ENCODE data around the gene LRRC8B. TPM values are rescaled to one million over a fixed set of nuclear protein-coding genes. Genes with fewer than 3 reads are reported as not detected.
A peak's percentile ranks its signal among the peaks of the same experiment; 100 is the strongest.
"Not testable (repeated sequence)": the region's sequence is repeated elsewhere in the genome, so short reads cannot be mapped to it uniquely, and the experiment has no call there.

The LRRC8B gene
- total RNA-seq, 3 donors from 2014 or later: 71.5 to 81.9 (median 73.0) TPM

DNA sequence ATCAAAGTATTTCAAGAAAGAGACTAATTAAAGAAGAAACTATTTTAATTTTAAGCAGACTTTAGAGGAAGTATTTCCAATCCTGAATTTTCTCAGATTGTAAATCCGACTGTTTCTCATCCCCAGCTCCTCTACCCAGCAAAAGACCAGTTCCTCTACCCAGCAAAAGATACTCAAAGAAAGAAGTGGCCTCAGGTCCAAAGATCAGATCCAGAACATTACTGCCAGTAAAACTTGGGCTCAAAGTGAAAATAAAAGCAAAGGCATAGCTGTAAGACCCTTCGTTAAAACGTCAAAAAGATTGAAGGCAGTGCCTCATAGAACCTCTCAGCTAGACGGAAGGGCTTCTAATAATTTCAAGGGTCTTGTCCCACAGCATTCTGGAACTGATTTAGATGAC is 50.0 kb downstream of the LRRC8B start:
- no peaks in the 10 kb centered on the region for H3K27me3 Mint-ChIP-seq (ENCODE audit: low read depth)
- no peak for ATAC-seq
- no peak for DNase-seq
- H3K36me3 Mint-ChIP-seq (ENCODE audit: insufficient read depth): peaks cover 62% of the 10 kb centered on the region
- H3K4me1 Mint-ChIP-seq (ENCODE audit: low read depth): peaks cover 12% of the 10 kb centered on the region
- H3K4me3 Mint-ChIP-seq: no peak overlapping the region
- no peaks in the 10 kb centered on the region for H3K9me3 Mint-ChIP-seq

DNA sequence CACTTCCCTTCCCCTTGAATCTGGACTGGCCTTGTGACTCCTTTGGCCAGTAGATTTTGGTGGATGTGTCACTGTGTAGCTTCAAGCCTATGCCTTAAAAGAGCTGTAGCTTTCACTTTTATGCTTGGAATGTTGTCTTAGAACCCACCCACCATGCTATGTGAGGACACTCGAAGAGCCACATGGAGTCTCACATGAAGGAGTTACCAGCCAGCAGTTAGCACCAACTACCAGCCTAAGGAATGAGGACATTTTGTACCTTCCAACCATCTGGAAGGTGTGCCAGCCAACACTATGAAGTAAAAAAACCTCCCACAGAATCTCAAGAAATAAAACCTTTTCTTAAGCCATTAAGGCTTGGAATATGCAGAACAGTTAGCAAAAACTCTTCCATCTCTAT is 50.6 kb downstream of the LRRC8B start:
- H3K4me3 Mint-ChIP-seq: no peak overlapping the region
- peaks cover 62% of the 10 kb centered on the region for H3K36me3 Mint-ChIP-seq (ENCODE audit: insufficient read depth)
- DNase-seq (no peak), ATAC-seq (no peak)
- no peaks in the 10 kb centered on the region for H3K9me3 Mint-ChIP-seq
- H3K4me1 Mint-ChIP-seq (ENCODE audit: low read depth): peaks cover 12% of the 10 kb centered on the region
- H3K27me3 Mint-ChIP-seq (ENCODE audit: low read depth): no peaks in the 10 kb centered on the region

DNA sequence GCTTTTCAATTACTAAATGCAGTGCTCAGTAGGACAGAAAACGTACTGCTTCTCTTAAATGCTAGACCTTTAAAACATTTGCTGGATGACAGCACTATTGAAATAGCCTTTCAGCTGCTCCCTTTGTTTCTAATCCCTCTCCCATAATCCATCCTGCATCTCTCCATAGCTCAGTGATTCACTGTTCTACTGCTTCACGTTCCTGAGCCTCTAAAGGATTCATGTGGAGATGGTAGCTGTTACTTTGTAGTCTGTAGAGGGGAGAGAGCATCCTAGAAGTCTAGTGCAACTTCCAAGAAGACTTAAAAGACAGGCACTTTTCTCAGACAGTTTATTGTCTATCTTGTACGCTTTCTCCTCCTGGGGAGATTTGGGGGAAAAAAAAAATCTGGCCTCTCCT is 51.4 kb downstream of the LRRC8B start:
- peaks cover 14% of the 10 kb centered on the region for H3K4me1 Mint-ChIP-seq (ENCODE audit: low read depth)
- no peak overlapping the region for H3K4me3 Mint-ChIP-seq
- H3K36me3 Mint-ChIP-seq (ENCODE audit: insufficient read depth): peaks cover 64% of the 10 kb centered on the region
- no peak for ATAC-seq
- no peaks in the 10 kb centered on the region for H3K27me3 Mint-ChIP-seq (ENCODE audit: low read depth)
- H3K9me3 Mint-ChIP-seq: no peaks in the 10 kb centered on the region
- DNase-seq: no peak

GRCh38 chr1:89578151-89578550 is 53.5 kb downstream of the LRRC8B start:
- no peaks in the 10 kb centered on the region for H3K27me3 Mint-ChIP-seq (ENCODE audit: low read depth)
- H3K4me3 Mint-ChIP-seq: no peak overlapping the region
- H3K36me3 Mint-ChIP-seq (ENCODE audit: insufficient read depth): peaks cover 66% of the 10 kb centered on the region
- DNase-seq (no peak), ATAC-seq (no peak)
- H3K9me3 Mint-ChIP-seq: no peaks in the 10 kb centered on the region
- peaks cover 24% of the 10 kb centered on the region for H3K4me1 Mint-ChIP-seq (ENCODE audit: low read depth)

- ATAC-seq: no peak
- no peaks in the 10 kb centered on the region for H3K9me3 Mint-ChIP-seq
- peaks cover 25% of the 10 kb centered on the region for H3K4me1 Mint-ChIP-seq (ENCODE audit: low read depth)
- no peaks in the 10 kb centered on the region for H3K27me3 Mint-ChIP-seq (ENCODE audit: low read depth)
- DNase-seq: no peak
- no peak overlapping the region for H3K4me3 Mint-ChIP-seq
- peaks cover 68% of the 10 kb centered on the region for H3K36me3 Mint-ChIP-seq (ENCODE audit: insufficient read depth)
Observed at GRCh38 chr1:89578946-89579684, 54.5 kb downstream of the LRRC8B start.

DNA sequence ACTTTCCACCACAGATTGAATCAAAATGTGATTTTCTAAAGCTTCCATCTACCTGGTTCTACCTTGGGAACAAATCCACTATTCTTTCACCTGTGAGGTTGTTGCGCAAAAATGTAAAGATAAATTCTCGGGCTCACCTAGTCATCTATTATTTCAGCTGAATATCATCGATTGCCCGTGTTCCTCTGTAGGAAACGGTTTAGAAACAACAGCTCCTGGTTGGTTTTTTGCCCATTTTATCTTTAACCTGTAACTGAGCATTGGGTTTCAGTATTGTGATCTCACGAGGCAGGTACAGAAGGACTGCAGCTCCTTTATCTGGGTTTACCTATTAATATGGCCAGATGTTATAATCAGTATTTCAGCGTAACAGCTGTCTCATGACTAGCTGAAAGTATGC is 55.4 kb downstream of the LRRC8B start:
- H3K27me3 Mint-ChIP-seq (ENCODE audit: low read depth): no peaks in the 10 kb centered on the region
- H3K4me3 Mint-ChIP-seq: no peak overlapping the region
- peaks cover 71% of the 10 kb centered on the region for H3K36me3 Mint-ChIP-seq (ENCODE audit: insufficient read depth)
- H3K9me3 Mint-ChIP-seq: no peaks in the 10 kb centered on the region
- ATAC-seq (no peak), DNase-seq (no peak)
- H3K4me1 Mint-ChIP-seq (ENCODE audit: low read depth): peaks cover 29% of the 10 kb centered on the region

GRCh38 chr1:89581859-89582258 is 57.2 kb downstream of the LRRC8B start:
- DNase-seq (no peak), ATAC-seq (peak in 1 of 2 donors; percentile 43)
- Mint-ChIP-seq H3K36me3 (ENCODE audit: insufficient read depth) (peaks cover 71% of the 10 kb centered on the region), H3K27me3 (ENCODE audit: low read depth) (no peaks in the 10 kb centered on the region), H3K4me3 (no peak overlapping the region), H3K4me1 (ENCODE audit: low read depth) (peaks cover 32% of the 10 kb centered on the region), H3K9me3 (no peaks in the 10 kb centered on the region)

- peaks cover 33% of the 10 kb centered on the region for H3K4me1 Mint-ChIP-seq (ENCODE audit: low read depth)
- H3K9me3 Mint-ChIP-seq: no peaks in the 10 kb centered on the region
- peaks cover 72% of the 10 kb centered on the region for H3K36me3 Mint-ChIP-seq (ENCODE audit: insufficient read depth)
- no peak for ATAC-seq
- no peak overlapping the region for H3K4me3 Mint-ChIP-seq
- DNase-seq: no peak
- H3K27me3 Mint-ChIP-seq (ENCODE audit: low read depth): no peaks in the 10 kb centered on the region
Observed at GRCh38 chr1:89582571-89582970, 57.9 kb downstream of the LRRC8B start.

DNA sequence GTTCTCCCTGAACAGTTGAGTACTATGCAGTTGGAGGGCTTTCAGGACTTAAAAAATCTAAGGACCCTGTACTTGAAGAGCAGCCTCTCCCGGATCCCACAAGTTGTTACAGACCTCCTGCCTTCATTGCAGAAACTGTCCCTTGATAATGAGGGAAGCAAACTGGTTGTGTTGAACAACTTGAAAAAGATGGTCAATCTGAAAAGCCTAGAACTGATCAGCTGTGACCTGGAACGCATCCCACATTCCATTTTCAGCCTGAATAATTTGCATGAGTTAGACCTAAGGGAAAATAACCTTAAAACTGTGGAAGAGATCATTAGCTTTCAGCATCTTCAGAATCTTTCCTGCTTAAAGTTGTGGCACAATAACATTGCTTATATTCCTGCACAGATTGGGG is 59.6 kb downstream of the LRRC8B start:
- no peaks in the 10 kb centered on the region for H3K9me3 Mint-ChIP-seq
- no peak overlapping the region for H3K4me3 Mint-ChIP-seq
- peaks cover 78% of the 10 kb centered on the region for H3K36me3 Mint-ChIP-seq (ENCODE audit: insufficient read depth)
- ATAC-seq (no peak), DNase-seq (no peak)
- H3K27me3 Mint-ChIP-seq (ENCODE audit: low read depth): no peaks in the 10 kb centered on the region
- peaks cover 44% of the 10 kb centered on the region for H3K4me1 Mint-ChIP-seq (ENCODE audit: low read depth)

DNA sequence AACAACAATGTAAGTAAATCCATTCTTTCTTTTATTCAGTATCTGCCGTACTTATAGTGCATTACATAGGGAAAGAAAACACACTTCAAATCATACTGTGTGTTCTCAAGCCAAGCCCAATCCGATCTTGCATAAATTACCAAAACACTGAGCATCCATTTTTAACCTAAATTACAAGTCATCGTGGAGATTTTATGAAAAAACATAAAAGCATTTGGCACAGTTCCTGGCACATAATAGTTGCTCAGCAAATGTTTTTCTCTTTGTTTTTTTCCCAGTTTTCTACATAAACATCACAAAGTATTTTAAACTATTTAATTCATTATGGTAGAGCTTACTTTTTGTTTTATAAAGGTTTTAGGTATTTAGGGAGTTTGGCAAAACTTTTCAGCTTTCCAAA is 60.2 kb downstream of the LRRC8B start:
- no peak for DNase-seq
- Mint-ChIP-seq H3K27me3 (ENCODE audit: low read depth) (no peaks in the 10 kb centered on the region), H3K9me3 (no peaks in the 10 kb centered on the region), H3K4me1 (ENCODE audit: low read depth) (peaks cover 50% of the 10 kb centered on the region), H3K4me3 (no peak overlapping the region), H3K36me3 (ENCODE audit: insufficient read depth) (peaks cover 78% of the 10 kb centered on the region)
- no peak for ATAC-seq

DNA sequence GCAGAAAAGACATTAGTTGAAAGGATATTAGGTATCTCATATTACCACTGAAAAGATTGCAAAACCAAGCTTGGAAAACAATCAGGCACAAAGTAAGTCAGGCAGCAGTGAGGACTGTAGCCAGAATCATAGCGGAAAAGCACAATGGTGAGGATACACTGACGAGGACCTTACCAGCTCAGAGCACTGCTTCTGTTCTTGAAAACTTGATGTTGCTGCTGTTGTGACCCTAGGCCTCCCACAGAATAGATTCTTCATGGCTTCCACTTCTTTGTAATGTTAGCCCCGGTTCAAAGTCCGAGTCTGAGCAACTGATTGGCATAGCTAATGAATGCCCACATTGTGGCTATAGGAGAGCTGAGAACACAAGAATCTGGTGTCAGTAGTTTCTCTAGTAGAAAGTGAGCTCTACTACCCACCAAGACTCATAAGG is 63.1 kb downstream of the LRRC8B start:
- H3K27me3 Mint-ChIP-seq (ENCODE audit: low read depth): no peaks in the 10 kb centered on the region
- H3K4me1 Mint-ChIP-seq (ENCODE audit: low read depth): peaks cover 63% of the 10 kb centered on the region
- DNase-seq (no peak), ATAC-seq (no peak)
- H3K9me3 Mint-ChIP-seq: no peaks in the 10 kb centered on the region
- H3K4me3 Mint-ChIP-seq: no peak overlapping the region
- peaks cover 66% of the 10 kb centered on the region for H3K36me3 Mint-ChIP-seq (ENCODE audit: insufficient read depth)

- no peaks in the 10 kb centered on the region for H3K9me3 Mint-ChIP-seq
- peak in 1 of 2 donors; percentile 16 for ATAC-seq
- DNase-seq: no peak
- no peak overlapping the region for H3K4me3 Mint-ChIP-seq
- H3K36me3 Mint-ChIP-seq (ENCODE audit: insufficient read depth): peaks cover 64% of the 10 kb centered on the region
- no peaks in the 10 kb centered on the region for H3K27me3 Mint-ChIP-seq (ENCODE audit: low read depth)
- peaks cover 65% of the 10 kb centered on the region for H3K4me1 Mint-ChIP-seq (ENCODE audit: low read depth)
Observed at GRCh38 chr1:89588480-89588879, 63.9 kb downstream of the LRRC8B start.

- no peak for DNase-seq
- ATAC-seq: peak in 1 of 2 donors; percentile 42
- no peak overlapping the region for H3K4me3 Mint-ChIP-seq
- peaks cover 70% of the 10 kb centered on the region for H3K4me1 Mint-ChIP-seq (ENCODE audit: low read depth)
- H3K9me3 Mint-ChIP-seq: no peaks in the 10 kb centered on the region
- no peaks in the 10 kb centered on the region for H3K27me3 Mint-ChIP-seq (ENCODE audit: low read depth)
- H3K36me3 Mint-ChIP-seq (ENCODE audit: insufficient read depth): peaks cover 62% of the 10 kb centered on the region
Observed at GRCh38 chr1:89589515-89589914, 64.9 kb downstream of the LRRC8B start.

- DNase-seq (no peak), ATAC-seq (peak; percentile 38 to 43)
- Mint-ChIP-seq H3K9me3 (no peaks in the 10 kb centered on the region), H3K4me1 (ENCODE audit: low read depth) (peaks cover 70% of the 10 kb centered on the region), H3K36me3 (ENCODE audit: insufficient read depth) (peaks cover 56% of the 10 kb centered on the region), H3K4me3 (no peak overlapping the region), H3K27me3 (ENCODE audit: low read depth) (no peaks in the 10 kb centered on the region)
Observed at GRCh38 chr1:89590341-89591080, 65.9 kb downstream of the LRRC8B start.

DNA sequence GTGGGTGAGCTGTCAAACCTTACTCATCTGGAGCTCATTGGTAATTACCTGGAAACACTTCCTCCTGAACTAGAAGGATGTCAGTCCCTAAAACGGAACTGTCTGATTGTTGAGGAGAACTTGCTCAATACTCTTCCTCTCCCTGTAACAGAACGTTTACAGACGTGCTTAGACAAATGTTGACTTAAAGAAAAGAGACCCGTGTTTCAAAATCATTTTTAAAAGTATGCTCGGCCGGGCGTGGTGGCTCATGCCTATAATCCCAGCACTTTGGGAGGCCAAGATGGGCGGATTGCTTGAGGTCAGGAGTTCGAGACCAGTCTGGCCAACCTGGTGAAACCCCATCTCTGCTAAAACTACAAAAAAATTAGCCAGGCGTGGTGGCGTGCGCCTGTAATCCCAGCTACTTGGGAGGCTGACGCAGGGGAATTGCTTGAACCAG is 68.3 kb downstream of the LRRC8B start:
- not testable (repeated sequence) for ATAC-seq; H3K27me3 Mint-ChIP-seq (ENCODE audit: low read depth); H3K4me3 Mint-ChIP-seq; DNase-seq; H3K9me3 Mint-ChIP-seq
- H3K4me1 Mint-ChIP-seq (ENCODE audit: low read depth): peaks cover 78% of the 10 kb centered on the region
- H3K36me3 Mint-ChIP-seq (ENCODE audit: insufficient read depth): peaks cover 50% of the 10 kb centered on the region
